Stimulated activated naive CD8-positive, alpha-beta T cell treated with anti-CD3 and anti-CD28 coated beads, Interleukin-15, Interleukin-2, amounts not matched to agents 100 ng/mL and 50 ng/mL, for 24 hours (primary cell): Measurements from ENCODE around the gene SLC27A2.
A peak's percentile ranks its signal among the peaks of the same experiment; 100 is the strongest.

ENCODE experiments used
- H3K27ac Mint-ChIP-seq: one replicate; pipeline ENCODE4 v1.8.0; 2021; ENCODE audit warnings: mild to moderate bottlenecking, mixed read lengths
- H3K27me3 Mint-ChIP-seq: one replicate; pipeline ENCODE4 v1.8.0; 2021; ENCODE audit warnings: mixed read lengths
- H3K36me3 Mint-ChIP-seq: one replicate; pipeline ENCODE4 v1.8.0; 2021; ENCODE audit warnings: low read depth, mixed read lengths
- H3K4me1 Mint-ChIP-seq: one replicate; pipeline ENCODE4 v1.8.0; 2021; ENCODE audit warnings: low read depth, mixed read lengths
- H3K4me3 Mint-ChIP-seq: one replicate; pipeline ENCODE4 v1.8.0; 2021; ENCODE audit warnings: mild to moderate bottlenecking, mixed read lengths
- H3K9me3 Mint-ChIP-seq: one replicate; pipeline ENCODE4 v1.8.0; 2021; ENCODE audit warnings: mixed read lengths

Gene SLC27A2

GRCh38 chr15:50251638-50252182, 69.7 kb downstream of the SLC27A2 start:
- peaks cover 5% of the 10 kb centered on the region for H3K27me3 Mint-ChIP-seq
- H3K36me3 Mint-ChIP-seq = peaks cover 3% of the 10 kb centered on the region
- H3K4me1 Mint-ChIP-seq = peaks cover 34% of the 10 kb centered on the region
- no peak overlapping the region for H3K4me3 Mint-ChIP-seq
- no peaks in the 10 kb centered on the region for H3K9me3 Mint-ChIP-seq
- no peak overlapping the region for H3K27ac Mint-ChIP-seq

- Mint-ChIP-seq H3K36me3 (peaks cover 3% of the 10 kb centered on the region), H3K27me3 (peaks cover 5% of the 10 kb centered on the region), H3K4me1 (peaks cover 35% of the 10 kb centered on the region), H3K27ac (no peak overlapping the region), H3K4me3 (no peak overlapping the region), H3K9me3 (no peaks in the 10 kb centered on the region)
Observed at GRCh38 chr15:50252556-50252955, 70.6 kb downstream of the SLC27A2 start.

- Mint-ChIP-seq H3K36me3 (no peaks in the 10 kb centered on the region), H3K27me3 (peaks cover 3% of the 10 kb centered on the region), H3K27ac (no peak overlapping the region), H3K4me1 (peaks cover 46% of the 10 kb centered on the region), H3K4me3 (no peak overlapping the region), H3K9me3 (no peaks in the 10 kb centered on the region)
Observed at GRCh38 chr15:50256188-50257041, 74.4 kb downstream of the SLC27A2 start.

- Mint-ChIP-seq H3K27me3 (no peaks in the 10 kb centered on the region), H3K27ac (peak overlapping the region; percentile 3), H3K9me3 (no peaks in the 10 kb centered on the region), H3K4me3 (no peak overlapping the region), H3K36me3 (no peaks in the 10 kb centered on the region), H3K4me1 (peaks cover 55% of the 10 kb centered on the region)
Observed at GRCh38 chr15:50257332-50257731, 75.3 kb downstream of the SLC27A2 start.

- Mint-ChIP-seq H3K4me1 (peaks cover 61% of the 10 kb centered on the region), H3K27me3 (no peaks in the 10 kb centered on the region), H3K36me3 (no peaks in the 10 kb centered on the region), H3K4me3 (no peak overlapping the region), H3K9me3 (no peaks in the 10 kb centered on the region), H3K27ac (peak overlapping the region; percentile 31)
Observed at GRCh38 chr15:50257924-50258323, 75.9 kb downstream of the SLC27A2 start.

GRCh38 chr15:50259276-50259675, 77.3 kb downstream of the SLC27A2 start:
- H3K27me3 Mint-ChIP-seq = no peaks in the 10 kb centered on the region
- no peaks in the 10 kb centered on the region for H3K9me3 Mint-ChIP-seq
- peak overlapping the region; percentile 80 for H3K27ac Mint-ChIP-seq
- peak overlapping the region; percentile 5 for H3K4me3 Mint-ChIP-seq
- peaks cover 75% of the 10 kb centered on the region for H3K4me1 Mint-ChIP-seq
- H3K36me3 Mint-ChIP-seq = no peaks in the 10 kb centered on the region

GRCh38 chr15:50260969-50261496, 79.0 kb downstream of the SLC27A2 start:
- Mint-ChIP-seq H3K36me3 (no peaks in the 10 kb centered on the region), H3K4me1 (peaks cover 80% of the 10 kb centered on the region), H3K27ac (peak overlapping the region; percentile 98), H3K27me3 (no peaks in the 10 kb centered on the region), H3K9me3 (no peaks in the 10 kb centered on the region), H3K4me3 (peak overlapping the region; percentile 58)

- Mint-ChIP-seq H3K36me3 (no peaks in the 10 kb centered on the region), H3K4me3 (peak overlapping the region; percentile 16), H3K27ac (peak overlapping the region; percentile 98), H3K9me3 (peaks cover 1% of the 10 kb centered on the region), H3K4me1 (peaks cover 72% of the 10 kb centered on the region), H3K27me3 (no peaks in the 10 kb centered on the region)
Observed at GRCh38 chr15:50261981-50262380, 80.0 kb downstream of the SLC27A2 start.

- peaks cover 69% of the 10 kb centered on the region for H3K4me1 Mint-ChIP-seq
- peaks cover 5% of the 10 kb centered on the region for H3K9me3 Mint-ChIP-seq
- no peaks in the 10 kb centered on the region for H3K36me3 Mint-ChIP-seq
- H3K4me3 Mint-ChIP-seq = peak overlapping the region; percentile 16
- no peaks in the 10 kb centered on the region for H3K27me3 Mint-ChIP-seq
- H3K27ac Mint-ChIP-seq = peak overlapping the region; percentile 98
Observed at GRCh38 chr15:50262533-50262932, 80.5 kb downstream of the SLC27A2 start.

GRCh38 chr15:50265620-50266019, 83.6 kb downstream of the SLC27A2 start, which contains the start of gene HDC:
HDC (minus strand) TSS chr15:50265726; CDS start chr15:50265623, 103 bp downstream.
- Mint-ChIP-seq H3K4me1 (peaks cover 42% of the 10 kb centered on the region), H3K36me3 (no peaks in the 10 kb centered on the region), H3K27me3 (no peaks in the 10 kb centered on the region), H3K9me3 (peaks cover 5% of the 10 kb centered on the region), H3K4me3 (no peak within 1 kb of the TSS), H3K27ac (peak within 1 kb of the TSS; percentile 24)

GRCh38 chr15:50267577-50267976, 85.6 kb downstream of the SLC27A2 start:
- no peaks in the 10 kb centered on the region for H3K27me3 Mint-ChIP-seq
- H3K9me3 Mint-ChIP-seq = peaks cover 5% of the 10 kb centered on the region
- H3K4me3 Mint-ChIP-seq = no peak overlapping the region
- no peak overlapping the region for H3K27ac Mint-ChIP-seq
- peaks cover 22% of the 10 kb centered on the region for H3K4me1 Mint-ChIP-seq
- no peaks in the 10 kb centered on the region for H3K36me3 Mint-ChIP-seq

GRCh38 chr15:50275091-50275490, 93.1 kb downstream of the SLC27A2 start:
- Mint-ChIP-seq H3K4me1 (peaks cover 26% of the 10 kb centered on the region), H3K9me3 (no peaks in the 10 kb centered on the region), H3K27me3 (no peaks in the 10 kb centered on the region), H3K27ac (peak overlapping the region; percentile 29), H3K4me3 (no peak overlapping the region), H3K36me3 (peaks cover 20% of the 10 kb centered on the region)

GRCh38 chr15:50275908-50276307, 93.9 kb downstream of the SLC27A2 start:
- H3K36me3 Mint-ChIP-seq = peaks cover 29% of the 10 kb centered on the region
- peaks cover 26% of the 10 kb centered on the region for H3K4me1 Mint-ChIP-seq
- H3K9me3 Mint-ChIP-seq = no peaks in the 10 kb centered on the region
- peak overlapping the region; percentile 18 for H3K27ac Mint-ChIP-seq
- no peak overlapping the region for H3K4me3 Mint-ChIP-seq
- H3K27me3 Mint-ChIP-seq = no peaks in the 10 kb centered on the region

GRCh38 chr15:50277370-50277769, 95.4 kb downstream of the SLC27A2 start:
- H3K4me1 Mint-ChIP-seq = peaks cover 26% of the 10 kb centered on the region
- H3K9me3 Mint-ChIP-seq = no peaks in the 10 kb centered on the region
- no peak overlapping the region for H3K4me3 Mint-ChIP-seq
- no peaks in the 10 kb centered on the region for H3K27me3 Mint-ChIP-seq
- H3K36me3 Mint-ChIP-seq = peaks cover 29% of the 10 kb centered on the region
- peak overlapping the region; percentile 29 for H3K27ac Mint-ChIP-seq

GRCh38 chr15:50278496-50278895, 96.5 kb downstream of the SLC27A2 start:
- H3K4me1 Mint-ChIP-seq = peaks cover 26% of the 10 kb centered on the region
- peaks cover 30% of the 10 kb centered on the region for H3K36me3 Mint-ChIP-seq
- no peaks in the 10 kb centered on the region for H3K9me3 Mint-ChIP-seq
- no peak overlapping the region for H3K27ac Mint-ChIP-seq
- no peaks in the 10 kb centered on the region for H3K27me3 Mint-ChIP-seq
- H3K4me3 Mint-ChIP-seq = no peak overlapping the region
